ENCODE measurements around the gene ELOVL1.

ELOVL1 gene

DNA sequence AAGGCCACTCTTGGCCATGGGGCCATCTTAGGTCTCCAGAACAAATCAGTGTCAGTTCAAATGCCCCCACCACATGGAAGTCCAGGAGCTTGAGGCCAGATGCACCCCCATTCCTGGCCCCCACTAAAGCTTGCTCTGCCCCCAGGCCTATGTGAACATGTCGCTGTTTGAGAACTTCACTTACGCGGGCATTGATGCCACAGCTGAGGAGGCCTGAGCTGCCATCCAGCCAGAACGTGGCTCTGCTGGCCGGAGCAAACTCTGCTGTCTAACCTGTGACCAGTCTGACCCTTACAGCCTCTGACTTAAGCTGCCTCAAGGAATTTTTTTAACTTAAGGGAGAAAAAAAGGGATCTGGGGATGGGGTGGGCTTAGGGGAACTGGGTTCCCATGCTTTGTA, 45.3 kb downstream of the ELOVL1 start:
- DNase-seq: no peak

DNA sequence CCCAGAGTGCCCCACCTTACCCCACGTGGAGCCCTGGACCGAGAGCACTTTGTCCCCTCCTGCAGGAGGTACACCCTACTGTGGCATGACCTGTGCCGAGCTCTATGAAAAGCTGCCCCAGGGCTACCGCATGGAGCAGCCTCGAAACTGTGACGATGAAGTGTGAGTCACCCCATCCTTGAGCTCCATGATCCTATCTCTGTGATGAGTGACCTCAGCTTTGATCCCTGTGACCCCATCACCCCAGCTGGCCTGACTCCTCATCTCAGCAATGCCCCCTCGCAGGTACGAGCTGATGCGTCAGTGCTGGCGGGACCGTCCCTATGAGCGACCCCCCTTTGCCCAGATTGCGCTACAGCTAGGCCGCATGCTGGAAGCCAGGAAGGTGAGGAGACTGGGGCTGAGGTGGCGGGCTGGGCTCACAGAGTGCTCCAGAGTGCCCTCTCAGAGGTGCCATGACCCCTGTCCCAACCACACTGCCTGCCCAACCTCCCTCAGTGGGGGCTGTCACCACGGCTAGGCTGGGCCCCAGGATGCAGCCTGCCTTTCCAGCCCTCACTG, 46.4 kb downstream of the ELOVL1 start:
- DNase-seq: no peak

DNA sequence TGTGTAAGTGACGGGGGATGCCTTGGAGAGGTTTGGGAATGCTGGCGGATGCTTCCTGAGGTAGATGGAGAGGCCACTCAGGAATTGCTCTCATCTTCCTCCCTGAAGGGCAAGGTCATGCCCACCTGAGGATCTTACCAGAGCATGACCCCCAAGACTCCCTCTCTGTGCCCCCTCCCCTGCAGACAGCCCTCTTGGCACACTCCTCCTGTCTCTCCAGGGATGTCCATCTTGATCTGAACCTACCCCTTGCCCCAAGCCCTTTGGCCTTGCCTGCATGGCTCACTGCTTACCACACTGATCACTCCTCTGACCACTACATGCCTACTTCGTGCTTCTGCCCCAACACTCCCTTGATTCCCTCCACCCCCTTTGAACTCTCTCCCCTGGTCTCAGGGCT, 48.0 kb downstream of the ELOVL1 start:
- no peak for DNase-seq

DNA sequence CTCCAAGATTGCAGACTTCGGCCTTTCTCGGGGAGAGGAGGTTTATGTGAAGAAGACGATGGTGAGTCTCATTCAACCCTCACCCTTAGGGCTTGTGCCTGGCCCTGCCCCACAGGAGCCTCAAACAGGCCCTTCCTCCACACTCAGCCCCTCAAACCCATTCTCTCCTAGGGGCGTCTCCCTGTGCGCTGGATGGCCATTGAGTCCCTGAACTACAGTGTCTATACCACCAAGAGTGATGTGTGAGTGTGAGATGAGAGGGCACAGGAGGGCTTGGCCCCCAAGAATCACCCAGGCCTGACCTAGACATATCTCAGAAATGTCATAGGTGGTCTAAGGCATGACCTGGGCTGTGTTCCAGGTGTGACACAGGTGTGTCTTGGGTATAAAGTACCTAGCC, 48.5 kb downstream of the ELOVL1 start:
- DNase-seq: no peak

DNA sequence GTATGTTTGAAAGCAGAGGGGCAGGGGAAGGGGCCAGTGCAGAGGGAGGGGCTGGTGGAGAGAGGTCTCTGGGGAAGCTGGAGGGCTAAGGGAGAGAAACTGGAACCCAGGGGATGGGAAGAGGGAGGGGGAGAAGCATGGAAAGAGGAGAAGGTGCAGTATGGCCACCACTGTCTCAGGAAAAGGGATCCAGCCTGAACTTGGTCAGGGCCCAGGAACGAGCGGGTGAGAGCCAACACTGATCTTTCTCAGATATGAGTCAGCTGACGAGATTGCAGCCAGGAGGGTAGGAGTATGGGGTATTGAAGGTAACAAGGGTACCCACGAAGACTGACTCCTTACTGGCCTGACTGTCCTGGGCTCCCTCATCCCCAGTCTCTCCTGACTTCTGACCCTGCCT, 49.0 kb downstream of the ELOVL1 start:
- no peak for DNase-seq

DNA sequence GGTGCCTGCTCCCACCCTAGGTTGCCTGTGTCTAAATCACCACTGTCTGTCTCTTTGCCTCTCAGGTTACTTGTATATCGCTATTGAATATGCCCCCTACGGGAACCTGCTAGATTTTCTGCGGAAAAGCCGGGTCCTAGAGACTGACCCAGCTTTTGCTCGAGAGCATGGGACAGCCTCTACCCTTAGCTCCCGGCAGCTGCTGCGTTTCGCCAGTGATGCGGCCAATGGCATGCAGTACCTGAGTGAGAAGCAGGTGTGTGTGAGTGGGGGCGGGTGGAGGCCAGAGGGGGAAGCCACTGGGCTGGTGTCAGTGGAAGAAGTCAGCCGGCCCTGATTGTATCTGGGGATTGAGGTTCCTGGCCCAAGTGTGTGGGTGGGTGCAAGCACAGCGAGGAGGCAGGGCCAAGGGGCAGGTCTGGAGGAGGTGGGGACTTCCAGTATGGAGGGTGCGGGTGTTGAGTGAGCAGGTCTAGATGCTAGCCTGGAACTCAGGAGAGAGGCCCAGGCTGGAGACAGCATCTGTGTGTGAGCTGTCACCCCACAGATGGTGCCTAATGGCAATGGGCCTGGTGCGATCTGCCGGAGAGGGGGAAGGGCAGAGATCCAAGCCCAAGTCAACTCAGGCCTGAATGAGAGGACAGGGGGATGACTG, 49.9 kb downstream of the ELOVL1 start:
- no peak for DNase-seq

DNA sequence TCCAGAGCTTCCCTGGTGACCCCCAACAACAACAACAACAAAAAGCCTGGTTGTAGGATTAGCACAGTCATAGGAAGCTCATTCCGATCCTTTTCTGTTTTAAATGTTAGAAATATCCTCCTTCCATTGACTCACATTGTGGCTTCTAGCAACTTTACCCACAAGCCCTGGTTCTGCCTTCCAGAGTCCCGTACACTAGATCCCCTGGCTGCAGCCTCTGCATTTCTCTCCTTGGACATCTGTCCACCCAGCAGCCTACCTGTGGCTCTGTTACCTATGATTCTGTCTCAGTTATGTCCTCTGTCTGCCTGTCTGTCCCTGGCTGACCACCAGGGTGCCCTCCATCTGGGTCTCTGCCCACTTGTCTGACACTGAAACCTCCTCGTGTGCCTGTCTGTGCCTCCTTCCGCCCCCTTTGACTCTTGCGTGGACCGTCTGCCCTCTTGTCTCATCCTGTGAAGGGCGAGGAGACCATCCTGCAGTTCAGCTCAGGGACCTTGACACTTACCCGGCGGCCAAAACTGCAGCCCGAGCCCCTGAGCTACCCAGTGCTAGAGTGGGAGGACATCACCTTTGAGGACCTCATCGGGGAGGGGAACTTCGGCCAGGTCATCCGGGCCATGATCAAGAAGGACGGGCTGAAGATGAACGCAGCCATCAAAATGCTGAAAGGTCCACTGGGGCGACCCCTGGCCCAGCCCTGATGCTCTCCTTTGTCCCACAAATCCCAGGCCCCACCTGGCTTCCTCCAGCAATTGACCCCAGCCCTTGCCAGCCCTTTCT, 50.9 kb downstream of the ELOVL1 start:
- DNase-seq: no peak

DNA sequence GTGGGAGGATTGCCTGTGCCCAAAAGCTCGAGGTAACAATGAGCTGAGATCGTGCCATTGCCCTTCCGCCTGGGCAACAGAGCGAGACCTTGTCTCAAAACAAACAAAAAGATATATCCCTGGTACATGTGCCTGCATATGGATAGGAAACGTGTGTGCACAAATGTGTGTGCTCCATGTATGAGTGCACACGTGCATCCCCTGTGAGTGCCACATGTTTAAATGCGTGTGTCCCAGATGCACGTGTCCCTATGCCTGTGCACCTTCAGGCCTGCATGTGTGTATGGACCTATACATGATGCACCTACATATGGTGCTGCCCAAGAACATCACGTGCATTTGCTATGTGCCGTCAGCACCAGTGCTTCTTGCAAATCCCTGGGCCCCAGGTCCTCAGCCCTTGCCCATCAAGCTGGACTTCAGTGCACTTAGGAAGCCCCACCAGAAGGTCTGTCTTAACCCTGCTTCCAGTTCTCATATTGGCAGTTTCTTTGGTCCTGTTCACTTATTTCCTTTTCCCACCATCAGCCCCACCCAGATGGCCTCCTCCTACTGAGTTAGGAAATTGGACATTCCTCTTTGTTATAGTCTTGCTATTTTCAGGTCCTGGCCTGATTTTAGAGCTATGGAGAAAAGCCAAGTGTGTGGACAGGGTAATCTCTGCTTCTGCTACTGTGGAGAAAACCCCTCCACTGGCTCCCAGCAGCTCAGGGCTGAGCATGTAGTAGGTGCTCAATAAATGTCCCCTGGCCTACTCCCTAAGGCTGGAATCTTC, 51.7 kb downstream of the ELOVL1 start:
- no peak for DNase-seq

DNA sequence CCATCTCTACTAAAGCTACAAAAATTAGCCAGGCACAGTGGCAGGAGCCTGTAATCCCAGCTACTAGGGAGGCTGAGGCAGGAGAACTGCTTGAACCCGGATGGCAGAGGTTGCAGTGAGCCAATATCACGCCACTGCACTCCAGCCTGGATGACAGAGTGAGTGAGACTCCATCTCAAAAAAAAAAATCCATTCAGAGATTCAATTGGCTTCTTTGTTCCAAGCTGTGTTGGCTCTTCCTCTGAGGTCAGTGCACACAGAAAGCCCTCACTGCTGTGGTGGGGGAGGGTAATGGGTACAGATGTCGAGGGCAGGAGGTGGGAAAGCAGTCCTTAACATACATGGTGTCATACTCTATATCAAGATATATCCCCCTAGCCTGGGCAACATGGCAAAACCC, 52.3 kb downstream of the ELOVL1 start:
- no peak for DNase-seq

DNA sequence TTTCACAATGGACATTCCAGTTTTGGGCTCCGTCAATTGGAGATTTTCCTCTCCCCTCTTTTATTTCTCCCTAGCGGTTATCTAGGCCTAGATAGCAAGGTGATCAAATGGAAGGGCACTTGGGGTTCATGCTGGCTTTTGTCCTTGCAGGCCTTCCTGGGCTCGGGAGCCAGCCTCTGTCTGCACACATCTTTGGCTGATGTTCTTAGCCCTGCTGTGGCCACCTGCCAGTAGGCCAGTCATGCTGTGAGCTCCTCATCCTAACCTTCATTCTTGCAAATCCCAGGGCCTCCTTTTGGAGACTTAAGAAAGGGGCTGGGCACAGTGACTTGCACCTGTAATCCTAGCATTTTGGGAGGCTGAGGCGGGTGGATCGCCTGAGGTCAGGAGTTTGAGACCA, 53.6 kb downstream of the ELOVL1 start:
- DNase-seq: no peak

DNA sequence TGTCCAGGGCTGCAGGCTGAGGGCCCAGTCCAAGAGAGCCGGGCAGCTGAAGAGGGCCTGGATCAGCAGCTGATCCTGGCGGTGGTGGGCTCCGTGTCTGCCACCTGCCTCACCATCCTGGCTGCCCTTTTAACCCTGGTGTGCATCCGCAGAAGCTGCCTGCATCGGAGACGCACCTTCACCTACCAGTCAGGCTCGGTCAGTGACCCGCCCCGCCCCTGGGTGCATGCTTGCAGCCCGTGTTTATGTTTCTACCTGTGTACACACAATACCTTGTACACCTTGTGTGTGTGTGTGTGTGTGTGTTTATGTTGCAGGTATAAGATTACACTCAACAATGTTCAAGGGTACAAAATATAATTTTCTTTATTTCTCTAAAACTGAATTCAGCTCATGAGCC, 54.0 kb downstream of the ELOVL1 start:
- no peak for DNase-seq

Measured in NCI-H1048 (cell line).